H1 (cell line): ENCODE measurements around the gene CCDC89. TPM values are rescaled to one million over a fixed set of nuclear protein-coding genes. Genes with fewer than 3 reads are reported as not detected.

ENCODE experiments used
- CTCF ChIA-PET: fragments of 300-600 bp; sonication (Branson Sonifier 250); formaldehyde crosslinking; loops from one replicate; lab custom pipeline; 2021; ENCODE audit not compliant: partially characterized antibody; lab: Charles Lee
- POLR2A ChIA-PET: fragments of 300-600 bp; sonication (Branson Sonifier 250); formaldehyde crosslinking; loops from one replicate; lab custom pipeline; 2021; ENCODE audit warnings: inconsistent platforms; ENCODE audit not compliant: partially characterized antibody; lab: Charles Lee
- DNase-seq, 2 experiments: peaks; one replicate each; pipeline versions ENCODE4 v3.0.0 to v3.0.0-alpha.2; 2010 to 2022; ENCODE audit warnings: low spot score in 2 of 2, low read depth in 1 of 2, mixed read lengths in 1 of 2
- FAIRE-seq: peaks from 2 replicates; lab custom pipeline; 2011; peaks lifted over from hg19 to GRCh38; lab: Jason Lieb, UNC
- H2AFZ ChIP-seq: 2 replicates; pipeline ENCODE4 v1.8.1; 2012; ENCODE audit warnings: low read length, inconsistent platforms
- H2AK5ac ChIP-seq: 2 replicates; pipeline ENCODE4 v1.6.1; 2013; ENCODE audit warnings: low read depth, low read length
- H2BK120ac ChIP-seq: replicated peaks from 2 replicates; pipeline ENCODE3; 2013; ENCODE audit warnings: low read depth, low read length, inconsistent platforms
- H2BK12ac ChIP-seq: 2 replicates; pipeline ENCODE4 v1.6.1; 2013; ENCODE audit warnings: low read depth, low read length
- H2BK15ac ChIP-seq: 2 replicates; pipeline ENCODE4 v1.6.1; 2013; ENCODE audit warnings: low read length
- H2BK20ac ChIP-seq: 2 replicates; pipeline ENCODE4 v1.6.1; 2013; ENCODE audit warnings: low read length
- H2BK5ac ChIP-seq: 2 replicates; pipeline ENCODE4 v1.6.1; 2013; ENCODE audit warnings: low read depth, low read length
- H3K14ac ChIP-seq: 2 replicates; pipeline ENCODE4 v1.6.1; 2013; ENCODE audit warnings: inconsistent platforms; ENCODE audit not compliant: insufficient read length
- H3K18ac ChIP-seq: 2 replicates; pipeline ENCODE4 v1.6.1; 2013; ENCODE audit warnings: low read length; ENCODE audit errors: extremely low read depth
- H3K23ac ChIP-seq: 2 replicates; pipeline ENCODE4 v1.6.1; 2013; ENCODE audit warnings: inconsistent platforms; ENCODE audit not compliant: insufficient read length
- H3K23me2 ChIP-seq: 2 replicates; pipeline ENCODE4 v1.6.1; 2013; ENCODE audit warnings: low read depth, low read length
- H3K27ac ChIP-seq: 2 replicates; pipeline ENCODE4 v1.6.1; 2011; ENCODE audit warnings: low read depth, low read length, inconsistent platforms
- H3K27me3 ChIP-seq, 4 experiments: replicated peaks in 1 of 4; 1 replicate in 1 of 4; 2 replicates in 3 of 4; pipeline versions ENCODE4 v1.6.1 to v1.8.1; 2011 to 2013; ENCODE audit warnings: low read length in 3 of 4, mild to moderate bottlenecking in 3 of 4, inconsistent platforms in 2 of 4, mixed read lengths in 2 of 4, moderate library complexity in 1 of 4; ENCODE audit not compliant: control insufficient read depth in 3 of 4, insufficient read depth in 3 of 4; ENCODE audit errors: extremely low read depth in 1 of 4
- H3K36me3 ChIP-seq, 4 experiments: 2 replicates each; pipeline versions ENCODE4 v1.6.1 to v1.8.1; 2011 to 2013; ENCODE audit warnings: mild to moderate bottlenecking in 4 of 4, low read length in 3 of 4, moderate library complexity in 2 of 4, control low read depth in 1 of 4, inconsistent platforms in 1 of 4; ENCODE audit not compliant: insufficient read depth in 4 of 4, control insufficient read depth in 2 of 4
- H3K4ac ChIP-seq: replicated peaks from 2 replicates; pipeline ENCODE3; 2013; ENCODE audit warnings: low read length, low read depth, mixed read lengths, inconsistent platforms; ENCODE audit not compliant: insufficient read length
- H3K4me1 ChIP-seq, 4 experiments: replicated peaks in 1 of 4; 1 replicate in 1 of 4; 2 replicates in 3 of 4; pipeline versions ENCODE4 v1.6.1 to v1.8.1; 2011 to 2013; ENCODE audit warnings: low read length in 3 of 4, inconsistent platforms in 2 of 4, mixed read lengths in 1 of 4; ENCODE audit not compliant: insufficient read depth in 4 of 4, control insufficient read depth in 3 of 4
- H3K4me2 ChIP-seq, 2 experiments: 2 replicates each; pipeline versions ENCODE4 v1.6.1 to v1.8.1; 2011 to 2013; ENCODE audit warnings: low read depth in 2 of 2, low read length in 2 of 2, control low read depth in 1 of 2, inconsistent platforms in 1 of 2, mild to moderate bottlenecking in 1 of 2; ENCODE audit not compliant: insufficient read depth in 1 of 2
- H3K4me3 ChIP-seq, 4 experiments: fragments of 200-600, 300-600 bp in 1 of 4; sonication (generic), shearing (Covaris generic), sonication (Bioruptor Twin) in 1 of 4; 2 replicates each; pipeline versions ENCODE4 v1.5.1 to v1.8.1; 2011 to 2016; ENCODE audit warnings: low read length in 4 of 4, low read depth in 3 of 4, control low read depth in 2 of 4, inconsistent platforms in 2 of 4, mild to moderate bottlenecking in 2 of 4, mixed read lengths in 1 of 4, moderate library complexity in 1 of 4; ENCODE audit not compliant: insufficient read depth in 2 of 4; ENCODE audit errors: extremely low read depth in 1 of 4
- H3K56ac ChIP-seq: replicated peaks from 2 replicates; pipeline ENCODE3; 2013; ENCODE audit warnings: low read depth, mild to moderate bottlenecking, mixed read lengths, low read length, inconsistent platforms; ENCODE audit not compliant: insufficient read length
- H3K79me1 ChIP-seq: 2 replicates; pipeline ENCODE4 v1.6.1; 2013; ENCODE audit warnings: low read depth, low read length, control low read depth
- H3K79me2 ChIP-seq, 2 experiments: 2 replicates each; pipeline versions ENCODE4 v1.6.1 to v1.8.1; 2012 to 2013; ENCODE audit warnings: low read length in 2 of 2, mild to moderate bottlenecking in 2 of 2, inconsistent platforms in 1 of 2; ENCODE audit not compliant: insufficient read depth in 2 of 2, control insufficient read depth in 1 of 2
- H3K9ac ChIP-seq, 4 experiments: replicated peaks in 1 of 4; 1 replicate in 1 of 4; 2 replicates in 3 of 4; pipeline versions ENCODE4 v1.6.1 to v1.8.1; 2011 to 2013; ENCODE audit warnings: low read depth in 3 of 4, low read length in 3 of 4, control low read depth in 2 of 4, mild to moderate bottlenecking in 2 of 4, moderate library complexity in 2 of 4, inconsistent platforms in 1 of 4; ENCODE audit errors: extremely low read depth in 1 of 4
- H3K9me3 ChIP-seq, 2 experiments: 2 replicates each; pipeline versions ENCODE4 v1.6.1 to v1.8.1; 2012 to 2013; ENCODE audit warnings: mild to moderate bottlenecking in 2 of 2, moderate library complexity in 2 of 2, control low read depth in 1 of 2, inconsistent platforms in 1 of 2, low read depth in 1 of 2, low read length in 1 of 2, mixed read lengths in 1 of 2; ENCODE audit not compliant: insufficient read depth in 2 of 2
- H4K20me1 ChIP-seq, 2 experiments: replicated peaks in 1 of 2; 2 replicates each; pipeline versions ENCODE3 to v1.8.1; 2011 to 2013; ENCODE audit warnings: inconsistent platforms in 2 of 2, low read length in 2 of 2, mild to moderate bottlenecking in 1 of 2; ENCODE audit not compliant: insufficient read depth in 2 of 2, control insufficient read depth in 1 of 2
- H4K5ac ChIP-seq: 2 replicates; pipeline ENCODE4 v1.6.1; 2013; ENCODE audit warnings: low read length, low read depth, mixed read lengths, inconsistent platforms; ENCODE audit not compliant: insufficient read length
- H4K8ac ChIP-seq: 2 replicates; pipeline ENCODE4 v1.8.0; 2013; ENCODE audit warnings: mild to moderate bottlenecking, moderate library complexity, low read length, inconsistent platforms; ENCODE audit not compliant: insufficient read depth; ENCODE audit errors: extremely low read depth
- H4K91ac ChIP-seq: replicated peaks from 2 replicates; pipeline ENCODE3; 2013; ENCODE audit warnings: low read length, mixed read lengths, inconsistent platforms; ENCODE audit not compliant: insufficient read length
- WGBS, 2 experiments: shearing (Covaris generic) in 1 of 2; methylation state at CpG; one replicate each; pipeline versions ENCODE4 v1.1.6 to v1.1.7; 2013 to 2015; ENCODE audit warnings: low lambda C conversion rate in 2 of 2, mixed read lengths in 2 of 2, inconsistent platforms in 1 of 2, low coverage in 1 of 2, missing lambda C conversion rate in 1 of 2; ENCODE audit not compliant: insufficient replicate concordance in 2 of 2, insufficient coverage in 1 of 2, insufficient read length in 1 of 2; ENCODE audit errors: extremely low coverage in 1 of 2, missing lambda C conversion rate in 1 of 2; 5-methylcytosine and 5-hydroxymethylcytosine counted together
- polyA plus RNA-seq, 7 experiments: library from polyadenylated mRNA; depleted of rRNA in 3 of 7; stranded (reverse) in 5 of 7; unstranded in 2 of 7; fragments of >200 nt in 5 of 7; fragments of 200-250 nt in 2 of 7; gene quantifications; 1 replicate in 5 of 7; 2 replicates in 1 of 7; 4 replicates in 1 of 7; pipeline versions ENCODE4 v1.2.1 to v1.2.3, GENCODE V29; 2011 to 2013; ENCODE audit warnings: missing spikeins in 2 of 7, mixed read lengths in 2 of 7
- total RNA-seq: library from RNA; stranded (reverse); fragmentation: NEBNext Ultra II Directional; extraction: Animal tissue kit (Norgen Biotek cat#: 25700); gene quantifications from 2 replicates; pipeline ENCODE4 v1.2.1, GENCODE V29; 2021

CCDC89 gene
- total and polyA plus RNA-seq, 2 of the 8 experiments (the other 6 are each of a cell fraction or from before 2014, with no cell fraction given): not detected

DNA sequence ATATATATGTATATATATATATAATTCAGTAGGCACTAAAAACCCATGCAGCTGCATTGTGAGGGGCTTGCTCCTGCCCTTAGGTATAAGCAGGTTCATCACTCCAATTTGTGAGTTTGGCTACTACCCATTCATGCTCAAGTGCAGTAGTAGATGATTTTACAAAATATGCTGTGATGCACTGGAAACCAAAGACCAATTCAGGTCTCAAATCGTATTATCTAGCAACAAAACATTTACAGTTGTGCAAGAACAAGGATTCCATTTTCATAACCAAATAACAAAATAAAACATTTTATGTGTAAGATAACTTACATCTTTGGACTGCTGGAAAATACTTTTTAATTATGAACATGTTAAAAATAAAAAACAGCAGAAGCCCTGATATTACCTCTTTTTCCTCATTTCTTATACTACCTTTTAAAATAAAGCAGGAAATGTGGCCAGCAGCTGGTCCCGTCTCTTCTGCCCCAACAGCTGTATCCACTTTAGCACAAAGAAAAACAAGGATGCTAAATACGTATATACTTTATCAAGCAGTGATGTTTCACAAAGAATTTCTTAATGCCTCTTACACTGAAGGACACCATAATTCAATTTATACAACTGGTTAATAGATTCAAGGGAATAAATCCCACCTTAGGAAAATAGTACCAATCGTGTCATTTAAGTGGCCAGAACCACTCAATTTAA lies 23.9 kb downstream of the CCDC89 start:
- no peak overlapping the region for H3K14ac ChIP-seq
- ChIA-PET CTCF (interaction anchor here (0.7 to 3.2 kb wide), 4 partner anchors 13 to 193 kb away, joined by 3 to 6 read pairs (median 4); partner anchors contain the start of genes CCDC83 and SYTL2), POLR2A (interaction anchor here (0.6 to 9.9 kb wide), 5 partner anchors 9 to 193 kb away, joined by 3 to 105 read pairs (median 8); partner anchors contain the start of genes CCDC83, TMEM126A and TMEM126B)
- no peaks in the 10 kb centered on the region for H3K79me1 ChIP-seq
- peak overlapping the region; percentile 38 to 98 (median 88); a peak in 7 of 8 replicates for H3K4me3 ChIP-seq
- no peak overlapping the region for H2AFZ ChIP-seq
- H3K18ac ChIP-seq: no peak overlapping the region
- H3K56ac ChIP-seq: no peak overlapping the region
- peaks cover 15 to 20% of the 10 kb centered on the region in 2 experiments for H4K20me1 ChIP-seq
- no peak overlapping the region for H2BK20ac ChIP-seq
- H4K91ac ChIP-seq: no peak overlapping the region
- peaks cover 21 to 77% of the 10 kb centered on the region in 2 experiments for H3K79me2 ChIP-seq
- FAIRE-seq: no peak
- peak overlapping the region in 1 of 4 experiments; percentile 14; a peak in 1 of 7 replicates for H3K9ac ChIP-seq
- no peak overlapping the region for H2AK5ac ChIP-seq
- H4K8ac ChIP-seq: no peak overlapping the region
- DNase-seq: no peak
- H3K23ac ChIP-seq: no peak overlapping the region
- H3K36me3 ChIP-seq: peaks cover 0 to 55% (median 14%) of the 10 kb centered on the region in 4 experiments; a peak in 4 of 8 replicates
- H2BK5ac ChIP-seq: no peak overlapping the region
- WGBS, 2 experiments: 55% methylated on average over 4 of the region's 4 CpGs; no CpG with 5 or more reads in 1 of the 2 experiments
- H3K27ac ChIP-seq: no peak overlapping the region
- no peak overlapping the region for H3K4ac ChIP-seq
- H2BK12ac ChIP-seq: no peak overlapping the region
- H3K27me3 ChIP-seq: no peaks in the 10 kb centered on the region
- peaks cover 3% of the 10 kb centered on the region; the same call in 1 of the 2 replicates for H3K23me2 ChIP-seq
- H3K4me2 ChIP-seq: peak overlapping the region; percentile 74 to 97
- H2BK15ac ChIP-seq: no peak overlapping the region
- no peak overlapping the region for H2BK120ac ChIP-seq
- H3K4me1 ChIP-seq: peaks cover 0 to 3% (median 0%) of the 10 kb centered on the region in 4 experiments; a peak in 3 of 7 replicates
- H4K5ac ChIP-seq: no peak overlapping the region
- H3K9me3 ChIP-seq: no peaks in the 10 kb centered on the region
